Psoas muscle (tissue), 8 donors: ENCODE results near the gene ZSCAN22. TPM values are rescaled to one million over a fixed set of nuclear protein-coding genes. Genes with fewer than 3 reads are reported as not detected.

Experiments
- ATAC-seq, 4 donors: fragments of 200-7000 bp; cut with Tn5 transposase; one replicate each; pipeline ENCODE4 v1.9.1; 2020; ENCODE audit warnings: moderate library complexity in 3 of 4, mild to moderate bottlenecking in 2 of 4
- DNase-seq, 2 donors: peaks; one replicate each; pipeline ENCODE4 v3.0.0-alpha.2; 2020
- H3K27ac ChIP-seq: fragments of 200-600 bp; one replicate; pipeline ENCODE4 v1.8.0; 2022
- H3K27me3 ChIP-seq, 3 donors: fragments of 200-600 bp in 1 of 3; one replicate each; pipeline versions ENCODE4 v1.6.1 to v1.8.0; 2013 to 2022; ENCODE audit warnings: low read length in 2 of 3, mild to moderate bottlenecking in 2 of 3, moderate library complexity in 1 of 3; ENCODE audit not compliant: insufficient read depth in 3 of 3
- H3K36me3 ChIP-seq, 2 donors: fragments of 200-600 bp in 1 of 2; one replicate each; pipeline versions ENCODE4 v1.6.1 to v1.8.0; 2013 to 2022; ENCODE audit warnings: low read depth in 1 of 2, mild to moderate bottlenecking in 1 of 2, moderate library complexity in 1 of 2; ENCODE audit not compliant: insufficient read depth in 1 of 2
- H3K4me1 ChIP-seq: fragments of 200-600 bp; one replicate; pipeline ENCODE4 v1.8.0; 2022
- H3K4me3 ChIP-seq: fragments of 200-600 bp; one replicate; pipeline ENCODE4 v1.8.0; 2022; ENCODE audit warnings: mild to moderate bottlenecking
- H3K9me3 ChIP-seq: fragments of 200-600 bp; one replicate; pipeline ENCODE4 v1.8.0; 2022
- CTCF ChIP-seq: fragments of 200-600 bp; IDR thresholded peaks from one replicate; pipeline ENCODE4 v1.8.0; 2022; ENCODE audit warnings: antibody characterized with exemption
- WGBS, 3 donors: extraction: QIAGEN DNeasy Blood & Tissue Kit; methylation state at CpG; one replicate each; pipeline versions ENCODE4 v1.1.6 to v1.1.7; 2013; 5-methylcytosine and 5-hydroxymethylcytosine counted together
- intact Hi-C, 2 donors: fragments of 100-400 bp; cut with DNase I; formaldehyde crosslinking; loops; one replicate each; pipeline versions ENCODE4 v1.11.0 to v1.14.2; 2022
- polyA plus RNA-seq, 3 donors: library from polyadenylated mRNA; stranded (reverse); fragments of 200-250 nt; gene quantifications; one replicate each; pipeline ENCODE4 v1.2.3, GENCODE V29; 2013
- total RNA-seq, 4 donors: library from RNA; stranded (reverse); fragmentation: NEBNext Ultra II Directional in 2 of 4; extraction: Animal tissue kit (Norgen Biotek cat#: 25700) in 2 of 4; gene quantifications; one replicate each; pipeline versions ENCODE4 v1.2.1 to v1.2.4, GENCODE V29; 2021 to 2023
- donor health status: healthy with polysubstance abuse.
- donor health status: DM: no; HTN: no; CAD: no; lungs with moderate emphysema.
- donor health status: Bipolar disorder and iron deficiency.
- donor health status: healthy.
- donor health status: DM: yes; HTN: yes; CAD: no.
- donor health status: DM: no; HTN: no; CAD: no.
- donor health status: DM: no; HTN: no; CAD: no.
- donor health status: DM: yes; HTN: yes; CAD: no.

Gene ZSCAN22
- total and polyA plus RNA-seq, 7 donors = 1.1 to 3.1 (median 2.0) TPM

- Histone ChIP-seq H3K36me3 (no peaks in the 10 kb centered on the region), H3K27ac (peak overlapping the region; percentile 90), H3K4me1 (peaks cover 31% of the 10 kb centered on the region), H3K4me3 (peak overlapping the region; percentile 76), H3K9me3 (no peaks in the 10 kb centered on the region), H3K27me3 (no peaks in the 10 kb centered on the region)
- intact Hi-C loops = no loop called here
- WGBS, 3 donors = 29 to 32% (median 30%) methylated on average over 26 of the region's 26 CpGs
- no peak for TF ChIP-seq CTCF
- no peak for ATAC-seq
- DNase-seq = peak in 1 of 2 donors; percentile 55
Measured at GRCh38 chr19:58381460-58382212, 54.8 kb downstream of the ZSCAN22 start.

- DNase-seq (peak in 1 of 2 donors; percentile 39), ATAC-seq (no peak)
- Histone ChIP-seq H3K36me3 (peaks cover under 1% of the 10 kb centered on the region in 2 donors), H3K4me1 (peaks cover 36% of the 10 kb centered on the region), H3K27ac (no peak overlapping the region), H3K27me3 (no peaks in the 10 kb centered on the region), H3K4me3 (no peak overlapping the region), H3K9me3 (no peaks in the 10 kb centered on the region)
- no peak for TF ChIP-seq CTCF
- intact Hi-C loops = no loop called here
- 81 to 87% (median 86%) methylated on average over 6 of the region's 6 CpGs for WGBS, 3 donors
Measured at GRCh38 chr19:58382997-58383603, 56.3 kb downstream of the ZSCAN22 start.

- DNase-seq (peak in 1 of 2 donors; percentile 57), ATAC-seq (no peak)
- H3K4me1 ChIP-seq = peaks cover 36% of the 10 kb centered on the region
- intact Hi-C loops = loop anchor here in 1 of 2 donors (2.0 kb wide), 1 partner anchor 15 kb away; no protein-coding TSS in a partner anchor
- no peaks in the 10 kb centered on the region for H3K27me3 ChIP-seq
- peaks cover 3 to 22% of the 10 kb centered on the region in 2 donors for H3K36me3 ChIP-seq
- H3K9me3 ChIP-seq = no peaks in the 10 kb centered on the region
- H3K27ac ChIP-seq = peak overlapping the region; percentile 96
- TF ChIP-seq CTCF = no peak
- peak overlapping the region; percentile 91 for H3K4me3 ChIP-seq
- WGBS, 3 donors = 65 to 74% (median 71%) methylated on average over 9 of the region's 9 CpGs
Measured at GRCh38 chr19:58385313-58385890, 58.6 kb downstream of the ZSCAN22 start.

GRCh38 chr19:58385891-58386575 is 59.2 kb downstream of the ZSCAN22 start:
- Histone ChIP-seq H3K36me3 (peaks cover 3 to 29% of the 10 kb centered on the region in 2 donors), H3K27me3 (no peaks in the 10 kb centered on the region), H3K4me3 (peak overlapping the region; percentile 91), H3K4me1 (peaks cover 36% of the 10 kb centered on the region), H3K9me3 (no peaks in the 10 kb centered on the region), H3K27ac (peak overlapping the region; percentile 96)
- ATAC-seq (peak in 3 of 4 donors; percentile 6 to 31 (median 11)), DNase-seq (peak in 1 of 2 donors; percentile 44)
- WGBS, 3 donors = 9 to 11% (median 10%) methylated on average over 33 to 36 of the region's 36 CpGs
- no peak for TF ChIP-seq CTCF
- intact Hi-C loops = loop anchor here in 1 of 2 donors (2.0 kb wide), 1 partner anchor 15 kb away; no protein-coding TSS in a partner anchor
